ENCODE data around the gene SORBS2. TPM values are rescaled to one million over a fixed set of nuclear protein-coding genes. Genes with fewer than 3 reads are reported as not detected.

Gene SORBS2
- total RNA-seq, 1 experiment from 2014 or later = 9.7 TPM

DNA sequence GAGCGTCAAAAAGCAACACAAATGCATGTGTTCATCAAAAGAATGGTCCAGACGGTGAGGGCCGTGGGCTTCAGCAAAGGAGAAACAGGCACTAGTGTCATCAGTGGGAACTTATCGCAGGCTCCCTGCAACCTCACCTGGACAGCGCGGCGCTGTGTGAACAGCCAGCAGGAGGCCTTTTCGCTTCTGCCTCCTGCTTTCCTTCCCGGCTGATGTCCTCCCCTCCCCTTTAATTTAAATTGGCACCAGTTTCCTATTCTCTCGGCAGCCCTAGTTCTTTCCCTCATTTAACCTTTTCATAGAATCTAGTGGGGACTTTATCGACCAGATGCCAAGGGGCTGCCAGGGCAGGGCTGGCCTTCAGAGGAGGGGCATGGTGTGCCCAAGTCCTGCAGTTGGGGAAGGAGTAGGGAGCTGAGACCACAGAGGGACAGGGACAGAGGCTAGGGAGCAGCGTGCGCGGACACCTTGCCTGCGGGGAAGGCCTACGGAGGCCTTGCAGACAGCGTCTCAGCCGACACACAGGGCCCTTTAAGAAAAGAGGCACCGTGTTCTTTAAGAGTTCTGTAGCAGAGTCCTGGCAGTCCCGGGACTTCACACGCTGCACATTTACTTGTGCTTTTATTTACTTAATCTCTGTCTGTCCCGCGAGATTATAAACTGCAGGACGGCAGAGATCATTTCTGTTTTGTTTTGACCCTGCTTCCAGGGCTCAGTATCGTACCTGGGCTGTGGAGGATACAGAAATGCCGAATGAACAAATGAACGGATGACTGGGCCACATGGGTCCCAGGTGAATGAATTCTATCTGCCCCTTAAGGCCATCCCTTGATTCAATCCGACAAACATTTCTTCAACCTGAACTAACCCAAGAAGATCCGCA, 8.4 kb upstream of the SORBS2 start:
- Histone ChIP-seq H3K18ac (ENCODE audit: insufficient read length, low read depth, low read length) (no peak overlapping the region), H3K9me3 (ENCODE audit: control insufficient read depth, low read depth, low read length) (no peaks in the 10 kb centered on the region), H2BK12ac (ENCODE audit: insufficient read length, low read depth, low read length) (no peak overlapping the region), H3K23ac (ENCODE audit: insufficient read length, low read depth, low read length) (no peak overlapping the region), H3K4me2 (ENCODE audit: insufficient read depth, insufficient read length, low read length) (no peak overlapping the region), H2BK15ac (ENCODE audit: low read depth, low read length) (no peak overlapping the region), H3K23me2 (ENCODE audit: insufficient read length, low read depth, low read length, poor library complexity, severe bottlenecking) (no peaks in the 10 kb centered on the region), H2AFZ (ENCODE audit: low read length) (no peak overlapping the region), H4K91ac (ENCODE audit: insufficient read length, low read depth, low read length) (no peak overlapping the region), H3T11ph (ENCODE audit: low read length) (no peak overlapping the region), H2BK5ac (ENCODE audit: insufficient read length, low read length) (no peak overlapping the region), H2BK120ac (ENCODE audit: low read depth, low read length, poor library complexity, severe bottlenecking) (no peak overlapping the region), H3K9ac (ENCODE audit: extremely low read depth, insufficient read length, low read length) (no peak overlapping the region), H3K79me2 (ENCODE audit: insufficient read depth, low read length) (no peaks in the 10 kb centered on the region), H4K5ac (ENCODE audit: insufficient read length, low read depth, low read length) (no peak overlapping the region), H3K4ac (ENCODE audit: low read depth, low read length) (no peak overlapping the region), H3K14ac (ENCODE audit: insufficient read depth, low read length) (no peak overlapping the region), H3K27ac (ENCODE audit: insufficient read length, low read depth, low read length) (no peak overlapping the region), H2AK5ac (ENCODE audit: insufficient read length, low read length) (no peak overlapping the region), H2BK20ac (ENCODE audit: low read depth, low read length, poor library complexity, severe bottlenecking) (no peak overlapping the region), H4K20me1 (ENCODE audit: control insufficient read depth, insufficient read depth, insufficient read length) (no peaks in the 10 kb centered on the region), H3K56ac (ENCODE audit: insufficient read length, low read depth, low read length) (no peak overlapping the region), H3K27me3 (ENCODE audit: insufficient read depth, low read length) (no peaks in the 10 kb centered on the region), H3K4me1 (ENCODE audit: insufficient read depth, low read length) (no peaks in the 10 kb centered on the region; the same call in 1 of the 2 replicates), H4K8ac (replicated peaks; ENCODE audit: insufficient read length, low read depth, low read length) (no peak overlapping the region), H3K79me1 (ENCODE audit: insufficient read depth, low read depth, low read length, poor library complexity, severe bottlenecking) (no peaks in the 10 kb centered on the region)
- no peak overlapping the region; a peak in 1 of 5 replicates for H3K4me3 Mint-ChIP-seq
- WGBS (ENCODE audit: extremely low coverage, insufficient read length, low lambda C conversion rate) = no CpG with 5 or more reads among the region's 29 CpGs
- peaks cover 20 to 23% of the 10 kb centered on the region in 2 experiments for H3K4me1 Mint-ChIP-seq
- peak overlapping the region; percentile 7 to 90 (median 84); a peak in 6 of 7 replicates for H3K27ac Mint-ChIP-seq
- TF ChIP-seq, protein P1, sequence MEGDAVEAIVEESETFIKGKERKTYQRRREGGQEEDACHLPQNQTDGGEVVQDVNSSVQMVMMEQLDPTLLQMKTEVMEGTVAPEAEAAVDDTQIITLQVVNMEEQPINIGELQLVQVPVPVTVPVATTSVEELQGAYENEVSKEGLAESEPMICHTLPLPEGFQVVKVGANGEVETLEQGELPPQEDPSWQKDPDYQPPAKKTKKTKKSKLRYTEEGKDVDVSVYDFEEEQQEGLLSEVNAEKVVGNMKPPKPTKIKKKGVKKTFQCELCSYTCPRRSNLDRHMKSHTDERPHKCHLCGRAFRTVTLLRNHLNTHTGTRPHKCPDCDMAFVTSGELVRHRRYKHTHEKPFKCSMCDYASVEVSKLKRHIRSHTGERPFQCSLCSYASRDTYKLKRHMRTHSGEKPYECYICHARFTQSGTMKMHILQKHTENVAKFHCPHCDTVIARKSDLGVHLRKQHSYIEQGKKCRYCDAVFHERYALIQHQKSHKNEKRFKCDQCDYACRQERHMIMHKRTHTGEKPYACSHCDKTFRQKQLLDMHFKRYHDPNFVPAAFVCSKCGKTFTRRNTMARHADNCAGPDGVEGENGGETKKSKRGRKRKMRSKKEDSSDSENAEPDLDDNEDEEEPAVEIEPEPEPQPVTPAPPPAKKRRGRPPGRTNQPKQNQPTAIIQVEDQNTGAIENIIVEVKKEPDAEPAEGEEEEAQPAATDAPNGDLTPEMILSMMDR (conservative IDR thresholded peaks at IDR 0.05) = 0 out of 3 replicates have a peak, but pooled peaks have one; percentile 10
- peak; percentile 49 for DNase-seq
- H3K27me3 Mint-ChIP-seq (ENCODE audit: low read depth) = no peaks in the 10 kb centered on the region
- H3K36me3 Mint-ChIP-seq (ENCODE audit: insufficient read depth in 1 of 3, low read depth in 3 of 3) = no peaks in the 10 kb centered on the region
- no peaks in the 10 kb centered on the region; a peak in 1 of 5 replicates for H3K9me3 Mint-ChIP-seq
